Skeletal muscle satellite cell (primary cell): Measurements from ENCODE around the gene STUM.

Experiments used
- H3K27me3 ChIP-seq: 2 replicates; pipeline ENCODE4 v1.7.0; 2013; ENCODE audit warnings: low read length; ENCODE audit not compliant: control insufficient read depth, insufficient read depth
- H3K36me3 ChIP-seq: 2 replicates; pipeline ENCODE4 v1.7.0; 2013; ENCODE audit warnings: mild to moderate bottlenecking, control low read depth, low read length; ENCODE audit not compliant: insufficient read depth
- H3K4me1 ChIP-seq: 2 replicates; pipeline ENCODE4 v1.7.0; 2013; ENCODE audit warnings: low read length; ENCODE audit not compliant: control insufficient read depth, insufficient read depth
- H3K4me2 ChIP-seq: 2 replicates; pipeline ENCODE4 v1.7.0; 2013; ENCODE audit warnings: mild to moderate bottlenecking, low read length
- H3K4me3 ChIP-seq: 2 replicates; pipeline ENCODE4 v1.7.0; 2013; ENCODE audit warnings: low read length
- H3K9ac ChIP-seq: 2 replicates; pipeline ENCODE4 v1.7.0; 2013; ENCODE audit warnings: mild to moderate bottlenecking, low read depth, low read length, moderate library complexity
- H3K9me3 ChIP-seq: replicated peaks from 2 replicates; pipeline ENCODE4 v1.7.0; 2013; ENCODE audit warnings: mild to moderate bottlenecking, control low read depth, low read length

STUM gene

DNA sequence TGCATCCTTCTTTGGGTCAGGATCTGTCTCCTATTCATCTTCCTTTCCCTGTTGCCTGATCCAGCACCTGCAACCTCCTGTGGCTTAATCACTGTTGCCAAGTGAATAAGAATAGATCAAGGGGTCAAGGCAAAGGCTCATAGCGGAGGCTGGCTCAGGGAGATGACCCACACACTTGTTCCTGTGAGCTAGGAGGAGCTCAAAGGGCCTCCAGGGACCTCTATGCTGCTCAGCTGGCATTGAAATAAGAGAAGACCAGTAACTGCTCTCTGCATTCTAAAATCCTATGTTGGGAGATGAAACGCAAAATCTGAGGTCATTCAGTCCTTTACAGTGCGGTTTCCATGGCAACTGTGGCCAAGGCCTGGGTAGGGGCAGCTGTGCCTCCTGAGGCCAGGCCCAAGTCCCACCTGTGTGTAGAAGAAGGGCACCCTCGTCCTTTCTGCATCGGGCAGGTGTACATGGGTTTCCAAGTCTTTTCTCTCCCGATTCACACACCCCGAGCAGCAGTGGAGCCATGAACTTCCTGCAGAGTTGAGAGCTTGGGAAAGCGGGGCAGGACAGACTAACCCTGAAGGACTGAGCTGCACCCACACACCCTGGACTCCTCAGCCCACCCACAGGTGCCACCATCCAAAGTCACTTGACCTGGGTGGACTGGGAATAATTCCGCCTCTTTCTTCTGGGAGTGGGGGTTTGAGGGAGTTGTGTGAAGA lies 27.8 kb upstream of the STUM start:
- no peaks in the 10 kb centered on the region for H3K4me1 ChIP-seq
- H3K27me3 ChIP-seq, result peaks cover 32% of the 10 kb centered on the region
- H3K9me3 ChIP-seq, result no peaks in the 10 kb centered on the region
- no peak overlapping the region for H3K4me2 ChIP-seq
- no peak overlapping the region for H3K4me3 ChIP-seq
- no peaks in the 10 kb centered on the region for H3K36me3 ChIP-seq
- no peak overlapping the region for H3K9ac ChIP-seq

DNA sequence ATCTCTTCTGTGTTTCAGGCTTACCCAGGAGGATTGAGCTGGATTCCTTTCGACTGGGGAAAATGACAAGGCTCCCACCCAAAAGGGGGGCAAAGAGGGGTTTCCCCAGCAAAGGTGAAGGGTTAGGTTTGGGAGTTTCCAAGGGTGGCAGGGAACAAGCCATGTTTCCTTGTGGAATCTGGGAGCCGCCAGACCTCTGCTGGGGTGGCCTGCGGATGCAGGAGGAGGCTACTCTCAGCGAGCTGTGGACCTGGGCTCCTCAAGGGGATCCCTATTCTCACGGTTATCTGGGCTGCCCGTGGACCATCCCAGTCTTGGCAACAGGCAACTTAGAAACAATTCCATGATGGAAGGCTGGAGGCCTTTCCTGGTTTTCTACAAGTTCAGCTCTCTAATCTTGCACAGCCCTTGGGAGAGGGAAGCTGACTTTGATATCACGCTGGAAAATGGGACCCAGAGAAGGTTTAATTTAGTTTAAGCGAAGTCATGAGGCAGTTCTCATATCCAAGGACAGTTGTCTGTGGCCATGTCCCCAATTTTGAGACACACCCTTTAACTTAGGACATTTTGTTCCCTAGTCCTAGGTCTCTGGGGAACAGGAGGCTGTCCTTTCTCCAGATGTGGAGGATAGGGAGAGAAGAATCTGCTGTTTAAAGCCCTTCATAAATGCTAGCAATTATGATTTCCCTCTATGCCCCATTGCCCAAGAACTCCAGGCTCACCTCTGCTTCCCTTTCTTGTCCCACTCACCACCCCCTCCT lies 24.7 kb upstream of the STUM start:
- peaks cover 19% of the 10 kb centered on the region for H3K27me3 ChIP-seq
- no peaks in the 10 kb centered on the region for H3K36me3 ChIP-seq
- no peak overlapping the region for H3K9ac ChIP-seq
- no peak overlapping the region for H3K4me3 ChIP-seq
- no peaks in the 10 kb centered on the region for H3K4me1 ChIP-seq
- H3K9me3 ChIP-seq, result no peaks in the 10 kb centered on the region
- no peak overlapping the region for H3K4me2 ChIP-seq

DNA sequence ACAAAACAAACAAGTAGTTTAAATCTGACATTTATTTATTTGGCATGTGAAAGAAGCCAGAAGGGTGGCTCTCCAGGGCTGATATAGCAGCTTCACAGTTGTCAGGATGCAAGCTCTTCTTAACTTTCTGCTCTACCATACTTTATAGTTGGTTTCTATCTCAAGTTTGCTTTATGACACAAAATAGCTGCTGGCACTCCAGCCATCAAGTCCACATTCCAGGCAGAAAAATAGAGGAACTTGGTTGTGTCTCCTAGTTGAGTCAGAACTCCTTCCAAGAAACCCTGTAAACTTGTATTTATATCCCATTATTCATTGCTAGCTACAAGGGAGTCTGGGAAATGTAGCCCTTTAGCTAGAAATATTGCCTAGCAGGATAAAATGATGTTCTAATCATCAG lies 24.0 kb upstream of the STUM start:
- H3K4me2 ChIP-seq, result no peak overlapping the region
- no peaks in the 10 kb centered on the region for H3K9me3 ChIP-seq
- H3K4me1 ChIP-seq, result no peaks in the 10 kb centered on the region
- peaks cover 13% of the 10 kb centered on the region for H3K27me3 ChIP-seq
- no peak overlapping the region for H3K9ac ChIP-seq
- H3K36me3 ChIP-seq, result no peaks in the 10 kb centered on the region
- H3K4me3 ChIP-seq, result no peak overlapping the region

- no peak overlapping the region for H3K9ac ChIP-seq
- no peaks in the 10 kb centered on the region for H3K9me3 ChIP-seq
- no peak overlapping the region for H3K4me2 ChIP-seq
These were observed 22.8 kb upstream of the STUM start for GRCh38 chr1:226525750-226526149.

DNA sequence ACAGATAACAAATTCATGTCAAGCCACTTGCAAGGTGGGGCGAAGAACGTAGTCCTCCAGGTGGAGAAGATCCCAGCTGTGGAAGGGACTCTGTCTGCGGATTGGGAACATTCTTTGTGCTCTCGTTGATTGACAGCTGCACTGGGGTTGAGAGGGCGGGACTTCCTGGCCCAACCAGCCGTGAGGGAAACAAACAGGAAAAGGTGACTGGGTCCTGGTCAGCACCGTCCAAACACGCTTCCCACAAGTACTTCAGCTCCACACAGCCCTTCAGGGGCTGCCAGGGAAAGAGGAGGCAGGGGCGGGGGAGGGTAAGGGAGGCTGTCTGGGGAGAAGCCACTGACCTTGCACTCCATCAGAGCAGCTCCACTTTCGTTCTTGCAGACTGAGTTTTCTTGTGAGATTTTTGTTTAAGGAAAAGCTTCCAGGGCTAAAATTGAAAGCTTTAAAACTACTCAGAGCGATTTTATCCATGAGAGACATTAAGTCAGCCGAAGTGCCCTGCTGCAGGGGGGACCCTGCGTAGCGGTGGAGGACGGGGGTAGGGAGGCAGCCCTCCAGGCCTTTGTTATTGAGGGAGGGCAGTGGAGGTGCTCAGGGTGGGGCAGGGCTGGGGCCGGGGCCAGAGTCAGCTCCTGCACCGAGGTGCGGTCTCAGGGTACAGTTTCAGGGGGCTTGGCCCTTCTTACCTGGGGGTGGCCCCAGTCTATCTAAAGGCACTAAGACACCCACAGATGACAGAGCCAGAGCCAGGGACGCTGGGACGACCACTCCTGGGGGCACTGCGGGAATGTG lies 21.6 kb upstream of the STUM start:
- peaks cover 16% of the 10 kb centered on the region for H3K27me3 ChIP-seq
- H3K4me1 ChIP-seq, result no peaks in the 10 kb centered on the region
- no peak overlapping the region for H3K9ac ChIP-seq
- H3K36me3 ChIP-seq, result no peaks in the 10 kb centered on the region
- no peak overlapping the region for H3K4me3 ChIP-seq
- no peaks in the 10 kb centered on the region for H3K9me3 ChIP-seq
- peak overlapping the region; percentile 21 for H3K4me2 ChIP-seq

More at GRCh38 chr1:226525750-226526149, 22.8 kb upstream of the STUM start:
- Histone ChIP-seq H3K4me1 (no peaks in the 10 kb centered on the region), H3K36me3 (no peaks in the 10 kb centered on the region), H3K27me3 (peaks cover 14% of the 10 kb centered on the region), H3K4me3 (no peak overlapping the region)

DNA sequence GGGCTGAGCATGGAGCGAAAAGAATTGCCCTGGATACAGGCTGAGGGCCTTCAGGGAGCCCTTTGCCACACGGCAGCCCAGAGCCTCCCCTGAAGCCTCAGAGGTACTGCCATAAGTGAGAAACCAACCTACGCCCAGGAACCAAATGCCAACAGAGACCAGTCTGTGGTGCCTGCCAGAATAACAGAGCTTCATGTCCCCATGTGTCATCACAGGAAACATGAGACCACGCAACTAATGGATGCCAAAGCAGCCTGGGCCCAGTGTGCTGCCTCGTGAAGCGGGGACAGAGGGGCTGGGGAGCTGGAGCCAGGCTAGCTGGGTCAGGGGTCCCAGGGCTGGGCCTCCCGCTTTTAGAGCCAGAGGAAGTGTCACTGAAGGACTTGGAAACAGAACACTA lies 18.7 kb upstream of the STUM start:
- Histone ChIP-seq H3K4me1 (no peaks in the 10 kb centered on the region), H3K9ac (no peak overlapping the region), H3K4me2 (no peak overlapping the region), H3K4me3 (no peak overlapping the region), H3K36me3 (no peaks in the 10 kb centered on the region), H3K27me3 (peaks cover 30% of the 10 kb centered on the region), H3K9me3 (no peaks in the 10 kb centered on the region)

DNA sequence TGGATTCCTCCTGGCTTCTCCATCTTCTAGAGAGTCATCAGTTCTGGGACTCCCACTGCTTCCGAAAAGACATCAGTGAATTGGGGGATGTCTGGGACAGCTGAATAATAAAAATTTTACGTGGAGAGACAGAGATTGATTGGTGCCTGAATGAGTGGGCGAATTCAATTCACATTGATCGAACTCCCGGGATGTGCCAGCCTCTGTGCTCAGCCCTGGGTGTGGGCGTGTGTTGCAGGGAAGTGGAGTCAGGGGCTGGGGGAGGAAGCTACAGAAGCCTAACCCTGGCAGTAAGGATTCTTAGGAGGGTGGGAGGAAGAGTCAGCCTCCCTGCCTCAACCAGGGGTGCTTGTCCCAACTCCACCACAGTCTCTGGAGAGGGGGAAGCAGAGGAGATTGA lies 18.0 kb upstream of the STUM start:
- no peak overlapping the region for H3K9ac ChIP-seq
- no peaks in the 10 kb centered on the region for H3K9me3 ChIP-seq
- H3K4me2 ChIP-seq, result no peak overlapping the region
- H3K4me3 ChIP-seq, result no peak overlapping the region
- no peaks in the 10 kb centered on the region for H3K36me3 ChIP-seq
- no peaks in the 10 kb centered on the region for H3K4me1 ChIP-seq
- H3K27me3 ChIP-seq, result peaks cover 30% of the 10 kb centered on the region

DNA sequence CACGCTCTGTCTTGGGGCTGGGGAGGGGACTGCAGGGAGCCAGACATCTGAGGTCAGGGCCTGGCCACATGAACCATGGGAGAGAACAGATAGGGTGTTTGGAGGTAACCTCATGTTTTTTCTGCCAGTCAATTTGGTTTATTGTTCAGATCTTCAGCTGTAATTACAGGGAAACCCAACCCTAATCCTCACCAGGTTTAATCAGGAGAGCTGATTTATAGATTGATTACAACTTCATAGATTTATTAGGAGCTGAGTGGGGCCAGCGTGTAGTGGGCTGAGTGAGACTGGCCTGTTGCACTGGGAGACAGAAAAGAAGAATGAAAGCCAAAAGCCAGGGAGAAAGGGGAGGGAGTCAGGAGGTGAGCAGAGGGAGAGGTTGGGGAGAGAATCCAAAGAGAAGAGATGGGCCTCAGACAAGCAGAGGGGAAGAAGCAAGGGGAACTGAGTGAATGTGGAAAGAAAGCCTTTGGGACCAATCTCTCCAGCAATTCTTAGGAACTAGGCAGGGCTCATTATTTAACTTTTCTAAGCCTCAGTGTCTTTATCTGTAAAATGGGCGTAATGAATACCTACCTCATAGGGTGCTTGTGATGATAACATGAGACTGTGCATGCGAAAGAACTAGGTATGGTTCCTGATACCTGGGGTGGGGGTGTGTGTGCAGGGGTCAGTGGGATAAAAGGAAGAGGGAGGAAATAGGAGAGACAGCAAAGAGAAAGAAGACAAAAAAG lies 17.0 kb upstream of the STUM start:
- peaks cover 30% of the 10 kb centered on the region for H3K27me3 ChIP-seq
- H3K4me2 ChIP-seq, result no peak overlapping the region
- no peaks in the 10 kb centered on the region for H3K36me3 ChIP-seq
- H3K4me1 ChIP-seq, result no peaks in the 10 kb centered on the region
- H3K4me3 ChIP-seq, result no peak overlapping the region
- no peaks in the 10 kb centered on the region for H3K9me3 ChIP-seq
- no peak overlapping the region for H3K9ac ChIP-seq

GRCh38 chr1:226532553-226532952 lies 16.0 kb upstream of the STUM start:
- no peaks in the 10 kb centered on the region for H3K36me3 ChIP-seq
- H3K27me3 ChIP-seq, result peaks cover 30% of the 10 kb centered on the region
- H3K9ac ChIP-seq, result no peak overlapping the region
- no peaks in the 10 kb centered on the region for H3K4me1 ChIP-seq
- H3K4me2 ChIP-seq, result no peak overlapping the region
- H3K9me3 ChIP-seq, result no peaks in the 10 kb centered on the region
- H3K4me3 ChIP-seq, result no peak overlapping the region

GRCh38 chr1:226533220-226533619 lies 15.3 kb upstream of the STUM start:
- H3K4me2 ChIP-seq, result no peak overlapping the region
- H3K36me3 ChIP-seq, result no peaks in the 10 kb centered on the region
- H3K27me3 ChIP-seq, result peaks cover 30% of the 10 kb centered on the region
- no peaks in the 10 kb centered on the region for H3K9me3 ChIP-seq
- H3K4me3 ChIP-seq, result no peak overlapping the region
- H3K4me1 ChIP-seq, result no peaks in the 10 kb centered on the region
- no peak overlapping the region for H3K9ac ChIP-seq

DNA sequence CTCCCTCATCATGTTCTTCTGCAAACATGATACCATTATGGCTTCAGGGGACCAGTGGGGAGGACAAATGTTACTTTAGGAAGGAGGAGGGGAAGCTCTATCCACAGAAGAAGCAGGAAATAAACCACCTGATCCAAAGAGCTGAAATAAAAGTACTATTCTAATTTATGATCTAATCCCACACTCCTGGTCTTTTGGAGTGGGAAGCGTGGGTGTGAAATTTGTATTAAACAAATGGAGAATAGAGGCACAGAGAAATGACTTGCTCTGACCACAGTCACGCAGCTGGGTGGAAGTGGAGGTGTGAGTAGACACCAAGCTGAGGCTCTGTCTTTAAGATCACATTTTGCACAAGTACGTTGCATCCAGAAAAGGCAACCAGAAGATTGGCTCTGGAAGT lies 14.5 kb upstream of the STUM start:
- Histone ChIP-seq H3K27me3 (peaks cover 30% of the 10 kb centered on the region), H3K9ac (no peak overlapping the region), H3K36me3 (no peaks in the 10 kb centered on the region), H3K4me2 (no peak overlapping the region), H3K9me3 (no peaks in the 10 kb centered on the region), H3K4me1 (no peaks in the 10 kb centered on the region), H3K4me3 (no peak overlapping the region)
